Suprapubic skin (tissue), 4 donors: ENCODE measurements around the gene NDUFB2. TPM values are rescaled to one million over a fixed set of nuclear protein-coding genes. Genes with fewer than 3 reads are reported as not detected.
"Not testable (repeated sequence)": the region's sequence is repeated elsewhere in the genome, so short reads cannot be mapped to it uniquely, and the experiment has no call there.

Experiments
- DNase-seq, 2 donors: peaks; one replicate each; pipeline ENCODE4 v3.0.0-alpha.2; 2019; ENCODE audit warnings: low spot score in 2 of 2
- H3K27ac ChIP-seq: fragments of 200-600 bp; sonication (generic); one replicate; pipeline ENCODE4 v1.5.1; 2019
- H3K27me3 ChIP-seq: fragments of 200-600 bp; sonication (generic); one replicate; pipeline ENCODE4 v1.5.1; 2019
- H3K36me3 ChIP-seq: fragments of 200-600 bp; sonication (generic); one replicate; pipeline ENCODE4 v1.5.1; 2019
- H3K4me1 ChIP-seq: fragments of 200-600 bp; sonication (generic); one replicate; pipeline ENCODE4 v1.5.1; 2019
- H3K4me3 ChIP-seq: fragments of 200-600 bp; sonication (generic); one replicate; pipeline ENCODE4 v1.5.1; 2019; ENCODE audit warnings: mild to moderate bottlenecking
- H3K9me3 ChIP-seq: fragments of 200-600 bp; sonication (generic); one replicate; pipeline ENCODE4 v1.5.1; 2019
- CTCF ChIP-seq, 2 donors: fragments of 200-600 bp in 1 of 2; fragments of 450-650 bp in 1 of 2; sonication (generic) in 1 of 2; IDR thresholded peaks; one replicate each; pipeline ENCODE4 v1.5.1; 2016 to 2019; ENCODE audit warnings: antibody characterized with exemption in 2 of 2, mild to moderate bottlenecking in 1 of 2, moderate library complexity in 1 of 2
- EP300 ChIP-seq: sonication (generic); formaldehyde crosslinking; IDR thresholded peaks from one replicate; pipeline ENCODE4 v1.6.1; 2017; ENCODE audit warnings: antibody characterized with exemption
- POLR2A ChIP-seq, 2 donors: fragments of 450-650 bp; IDR thresholded peaks; one replicate each; pipeline ENCODE4 v1.6.1; 2017; ENCODE audit warnings: antibody characterized with exemption in 2 of 2, mild to moderate bottlenecking in 2 of 2, moderate library complexity in 2 of 2
- POLR2AphosphoS5 ChIP-seq, 3 donors: sonication (generic); formaldehyde crosslinking; IDR thresholded peaks; one replicate each; pipeline ENCODE4 v1.6.1; 2017; ENCODE audit warnings: antibody characterized with exemption in 3 of 3
- WGBS: methylation state at CpG from one replicate; pipeline ENCODE4 v1.1.5; 2018; 5-methylcytosine and 5-hydroxymethylcytosine counted together
- total RNA-seq, 4 donors: library from RNA; depleted of rRNA; stranded (reverse); fragments of >200 nt; gene quantifications; one replicate each; pipeline ENCODE4 v1.1.0, GENCODE V29; 2016

Gene NDUFB2
- total RNA-seq, 4 donors from 2014 or later = 104 to 435 (median 229) TPM

- no peak for TF ChIP-seq POLR2AphosphoS5 (IDR thresholded peaks at IDR 0.05)
- no peak for TF ChIP-seq POLR2A (IDR thresholded peaks at IDR 0.05)
- TF ChIP-seq CTCF (IDR thresholded peaks at IDR 0.05) = no peak
- no peak for TF ChIP-seq EP300
- Histone ChIP-seq H3K4me3 (peak overlapping the region; percentile 19), H3K27ac (no peak overlapping the region), H3K27me3 (no peaks in the 10 kb centered on the region), H3K9me3 (no peaks in the 10 kb centered on the region), H3K4me1 (peaks cover 25% of the 10 kb centered on the region), H3K36me3 (no peaks in the 10 kb centered on the region)
- DNase-seq = peak; percentile 54 to 79
- 47% methylated on average over 11 of the region's 11 CpGs for WGBS
Measured at GRCh38 chr7:140656548-140657515, 39.7 kb upstream of the NDUFB2 start.

DNA sequence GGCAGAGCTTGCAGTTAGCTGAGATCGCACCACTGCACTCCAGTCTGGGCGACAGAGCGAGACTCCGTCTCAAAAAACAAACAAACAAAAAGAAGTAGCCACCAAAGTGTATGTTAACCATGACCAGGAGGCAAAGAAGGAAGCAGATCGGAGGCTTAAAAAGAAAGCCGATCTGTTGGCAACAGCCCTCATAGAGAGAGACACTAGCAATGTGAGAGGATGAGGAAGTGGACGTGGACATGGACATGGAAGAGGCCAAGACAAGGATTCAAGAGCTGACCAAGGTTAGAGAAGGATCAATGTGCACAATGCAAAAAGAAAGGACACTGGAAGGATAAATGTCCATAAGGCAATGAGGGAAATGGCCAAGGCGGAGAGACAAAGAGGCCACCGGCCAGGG lies 38.6 kb upstream of the NDUFB2 start:
- Histone ChIP-seq H3K36me3 (no peaks in the 10 kb centered on the region), H3K4me1 (peaks cover 25% of the 10 kb centered on the region), H3K9me3 (no peaks in the 10 kb centered on the region), H3K27me3 (no peaks in the 10 kb centered on the region), H3K4me3 (no peak overlapping the region), H3K27ac (no peak overlapping the region)
- TF ChIP-seq POLR2AphosphoS5 (IDR thresholded peaks at IDR 0.05) (no peak), POLR2A (IDR thresholded peaks at IDR 0.05) (no peak), EP300 (no peak), CTCF (IDR thresholded peaks at IDR 0.05) (no peak)
- DNase-seq = no peak
- 93% methylated on average over 9 of the region's 9 CpGs for WGBS

- H3K27me3 ChIP-seq = no peaks in the 10 kb centered on the region
- no peak for TF ChIP-seq POLR2AphosphoS5 (IDR thresholded peaks at IDR 0.05)
- no peak for TF ChIP-seq EP300
- no peak for TF ChIP-seq CTCF (IDR thresholded peaks at IDR 0.05)
- TF ChIP-seq POLR2A (IDR thresholded peaks at IDR 0.05) = no peak
- 58% methylated on average over 8 of the region's 8 CpGs for WGBS
Measured at GRCh38 chr7:140659856-140660255, 36.7 kb upstream of the NDUFB2 start.

GRCh38 chr7:140661124-140661523 lies 35.4 kb upstream of the NDUFB2 start:
- DNase-seq = peak; percentile 3 to 10
- Histone ChIP-seq H3K9me3 (no peaks in the 10 kb centered on the region), H3K4me3 (no peak overlapping the region), H3K27me3 (no peaks in the 10 kb centered on the region), H3K4me1 (peaks cover 11% of the 10 kb centered on the region), H3K36me3 (no peaks in the 10 kb centered on the region), H3K27ac (no peak overlapping the region)
- 63% methylated on average over 2 of the region's 2 CpGs for WGBS
- no peak for TF ChIP-seq EP300

More at GRCh38 chr7:140659856-140660255, 36.7 kb upstream of the NDUFB2 start:
- peak; percentile 15 to 20 for DNase-seq
- Histone ChIP-seq H3K4me1 (peaks cover 17% of the 10 kb centered on the region), H3K36me3 (no peaks in the 10 kb centered on the region), H3K4me3 (no peak overlapping the region), H3K27ac (no peak overlapping the region), H3K9me3 (no peaks in the 10 kb centered on the region)

- not testable (repeated sequence) for H3K27me3 ChIP-seq, H3K36me3 ChIP-seq, H3K9me3 ChIP-seq, H3K4me1 ChIP-seq, DNase-seq, H3K4me3 ChIP-seq, H3K27ac ChIP-seq
- 57% methylated on average over 2 of the region's 2 CpGs for WGBS
Measured at GRCh38 chr7:140662938-140663337, 33.6 kb upstream of the NDUFB2 start.

- peak in 1 of 2 donors; percentile 36 for DNase-seq
- no peak overlapping the region for H3K4me3 ChIP-seq
- 67% methylated on average over 1 of the region's 1 CpG for WGBS
Measured at GRCh38 chr7:140667476-140667875, 29.0 kb upstream of the NDUFB2 start.

More at GRCh38 chr7:140667476-140667875, 29.0 kb upstream of the NDUFB2 start:
- Histone ChIP-seq H3K36me3 (no peaks in the 10 kb centered on the region), H3K4me1 (no peaks in the 10 kb centered on the region), H3K27me3 (no peaks in the 10 kb centered on the region), H3K9me3 (no peaks in the 10 kb centered on the region), H3K27ac (no peak overlapping the region)
- TF ChIP-seq POLR2AphosphoS5 (IDR thresholded peaks at IDR 0.05) = no peak
- TF ChIP-seq EP300 = no peak
- TF ChIP-seq POLR2A (IDR thresholded peaks at IDR 0.05) = no peak
- TF ChIP-seq CTCF (IDR thresholded peaks at IDR 0.05) = no peak
